Caco-2 (cell line): ENCODE data around the gene ZNF785. TPM values are rescaled to one million over a fixed set of nuclear protein-coding genes. Genes with fewer than 3 reads are reported as not detected.

ENCODE experiments used
- BruUV-seq: library from RNA; stranded (reverse); fragments of 400-500 nt; replicated peaks from 2 replicates; lab custom pipeline; 2021; lab: Mats Ljungman, UMichigan
- CTCF ChIA-PET: fragments of 300-600 bp; sonication (Branson Sonifier 250); formaldehyde crosslinking; loops from one replicate; lab custom pipeline; 2022; ENCODE audit warnings: antibody characterized with exemption; lab: Charles Lee
- POLR2A ChIA-PET: fragments of 300-600 bp; sonication (Branson Sonifier 250); formaldehyde crosslinking; loops from one replicate; lab custom pipeline; 2022; ENCODE audit warnings: antibody characterized with exemption; lab: Charles Lee
- DNase-seq, 2 experiments: peaks; one replicate each; pipeline versions ENCODE4 v3.0.0 to v3.0.0-alpha.2; 2020 to 2022
- H3K27me3 ChIP-seq: replicated peaks from 2 replicates; pipeline ENCODE4 v1.6.0; 2011; ENCODE audit warnings: low read length; ENCODE audit not compliant: control insufficient read depth, insufficient read depth
- H3K36me3 ChIP-seq: 2 replicates; pipeline ENCODE4 v1.5.1; 2011; ENCODE audit warnings: low read length; ENCODE audit not compliant: control insufficient read depth, insufficient read depth
- H3K4me1 ChIP-seq: fragments of 250-450 bp; sonication (Bioruptor Pico); 2 replicates; pipeline ENCODE4 v1.5.1; 2020; ENCODE audit warnings: mild to moderate bottlenecking
- H3K4me3 ChIP-seq: 2 replicates; pipeline ENCODE4 v1.5.1; 2011; ENCODE audit warnings: low read depth, mild to moderate bottlenecking, control low read depth, low read length
- H3K9me3 ChIP-seq: fragments of 250-450 bp; sonication (Bioruptor Pico); 2 replicates; pipeline ENCODE4 v1.5.1; 2020; ENCODE audit warnings: mild to moderate bottlenecking, moderate library complexity
- H3K27ac Mint-ChIP-seq: one replicate; pipeline ENCODE4 v1.8.0; 2022; ENCODE audit warnings: mixed read lengths; ENCODE audit not compliant: unreplicated experiment
- H3K27me3 Mint-ChIP-seq: one replicate; pipeline ENCODE4 v1.8.0; 2022; ENCODE audit warnings: mixed read lengths; ENCODE audit not compliant: insufficient read depth, unreplicated experiment
- H3K36me3 Mint-ChIP-seq: one replicate; pipeline ENCODE4 v1.8.0; 2022; ENCODE audit warnings: mild to moderate bottlenecking, mixed read lengths; ENCODE audit not compliant: insufficient read depth, unreplicated experiment
- H3K4me1 Mint-ChIP-seq: one replicate; pipeline ENCODE4 v1.8.0; 2022; ENCODE audit warnings: low read depth, mixed read lengths; ENCODE audit not compliant: unreplicated experiment
- H3K4me3 Mint-ChIP-seq: one replicate; pipeline ENCODE4 v1.8.0; 2022; ENCODE audit warnings: mild to moderate bottlenecking, moderate library complexity, mixed read lengths; ENCODE audit not compliant: unreplicated experiment
- H3K9me3 Mint-ChIP-seq: one replicate; pipeline ENCODE4 v1.8.0; 2022; ENCODE audit warnings: mixed read lengths; ENCODE audit not compliant: unreplicated experiment
- intact Hi-C: fragments of 100-400 bp; cut with micrococcal nuclease; formaldehyde crosslinking; loops from one replicate; pipeline ENCODE4 v1.10.0; 2022; ENCODE audit not compliant: unreplicated experiment
- total RNA-seq: library from RNA; stranded (reverse); gene quantifications from 2 replicates; pipeline ENCODE4 v1.2.3, GENCODE V29; 2022
- TF ChIP-seq, protein P1 (sequence below), 2 experiments: fragments of 200-600 bp in 1 of 2; IDR thresholded peaks; 1 replicate in 1 of 2; 2 replicates in 1 of 2; pipeline versions ENCODE4 v1.5.1 to v1.8.0; 2011 to 2022; ENCODE audit warnings: antibody characterized with exemption in 1 of 2, control low read depth in 1 of 2, inconsistent platforms in 1 of 2, low read depth in 1 of 2, low read length in 1 of 2, mild to moderate bottlenecking in 1 of 2, moderate library complexity in 1 of 2; ENCODE audit not compliant: insufficient read depth in 1 of 2, severe bottlenecking in 1 of 2, unreplicated experiment in 1 of 2

Gene ZNF785
- total RNA-seq, 1 experiment from 2014 or later: 13.5 TPM

DNA sequence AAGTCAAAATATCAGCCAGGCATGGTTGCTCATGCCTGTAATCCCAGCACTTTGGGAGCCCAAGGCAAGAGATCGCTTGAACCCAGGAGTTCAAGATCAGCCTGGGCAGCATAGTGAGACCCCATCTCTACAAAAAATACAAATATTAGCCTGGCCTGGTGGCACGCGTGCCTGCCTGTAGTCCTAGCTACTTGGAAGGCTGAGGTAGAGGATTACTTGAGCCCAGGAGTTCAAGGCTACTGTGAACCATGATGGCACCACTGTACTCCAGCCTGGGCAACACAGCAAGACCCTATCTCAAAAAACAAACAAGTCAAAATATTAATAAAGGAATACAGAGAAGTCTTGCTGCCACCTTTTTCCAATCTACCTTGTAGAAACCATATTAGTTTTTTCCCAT, 20.5 kb upstream of the ZNF785 start:
- no peak overlapping the region for H3K4me3 ChIP-seq
- intact Hi-C loops: no loop called here
- Mint-ChIP-seq H3K9me3 (peaks cover 3% of the 10 kb centered on the region), H3K4me3 (no peak overlapping the region), H3K36me3 (peaks cover 59% of the 10 kb centered on the region), H3K27me3 (no peaks in the 10 kb centered on the region), H3K4me1 (no peaks in the 10 kb centered on the region), H3K27ac (no peak overlapping the region)
- POLR2A ChIA-PET: no interaction called here
- no peak for DNase-seq
- H3K4me1 ChIP-seq: no peaks in the 10 kb centered on the region
- no peaks in the 10 kb centered on the region for H3K9me3 ChIP-seq
- no peaks in the 10 kb centered on the region; the same call in 1 of the 2 replicates for H3K36me3 ChIP-seq
- BruUV-seq: no TSS peak
- H3K27me3 ChIP-seq: no peaks in the 10 kb centered on the region
- CTCF ChIA-PET: interaction anchor here (1.5 kb wide), 1 partner anchor 10 kb away, joined by 3 read pairs; no protein-coding TSS in a partner anchor
- TF ChIP-seq, protein P1, sequence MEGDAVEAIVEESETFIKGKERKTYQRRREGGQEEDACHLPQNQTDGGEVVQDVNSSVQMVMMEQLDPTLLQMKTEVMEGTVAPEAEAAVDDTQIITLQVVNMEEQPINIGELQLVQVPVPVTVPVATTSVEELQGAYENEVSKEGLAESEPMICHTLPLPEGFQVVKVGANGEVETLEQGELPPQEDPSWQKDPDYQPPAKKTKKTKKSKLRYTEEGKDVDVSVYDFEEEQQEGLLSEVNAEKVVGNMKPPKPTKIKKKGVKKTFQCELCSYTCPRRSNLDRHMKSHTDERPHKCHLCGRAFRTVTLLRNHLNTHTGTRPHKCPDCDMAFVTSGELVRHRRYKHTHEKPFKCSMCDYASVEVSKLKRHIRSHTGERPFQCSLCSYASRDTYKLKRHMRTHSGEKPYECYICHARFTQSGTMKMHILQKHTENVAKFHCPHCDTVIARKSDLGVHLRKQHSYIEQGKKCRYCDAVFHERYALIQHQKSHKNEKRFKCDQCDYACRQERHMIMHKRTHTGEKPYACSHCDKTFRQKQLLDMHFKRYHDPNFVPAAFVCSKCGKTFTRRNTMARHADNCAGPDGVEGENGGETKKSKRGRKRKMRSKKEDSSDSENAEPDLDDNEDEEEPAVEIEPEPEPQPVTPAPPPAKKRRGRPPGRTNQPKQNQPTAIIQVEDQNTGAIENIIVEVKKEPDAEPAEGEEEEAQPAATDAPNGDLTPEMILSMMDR (IDR thresholded peaks at IDR 0.05; ENCODE audit: insufficient read depth in 1 of 2, low read depth in 1 of 2, low read length in 1 of 2, severe bottlenecking in 1 of 2, unreplicated experiment in 1 of 2): no peak

GRCh38 chr16:30605158-30605557, 19.7 kb upstream of the ZNF785 start:
- Mint-ChIP-seq H3K4me3 (no peak overlapping the region), H3K4me1 (no peaks in the 10 kb centered on the region), H3K27ac (no peak overlapping the region), H3K27me3 (no peaks in the 10 kb centered on the region), H3K9me3 (peaks cover 12% of the 10 kb centered on the region), H3K36me3 (peaks cover 54% of the 10 kb centered on the region)
- no peak overlapping the region for H3K4me3 ChIP-seq
- TF ChIP-seq, protein P1 (IDR thresholded peaks at IDR 0.05; ENCODE audit: insufficient read depth in 1 of 2, low read depth in 1 of 2, low read length in 1 of 2, severe bottlenecking in 1 of 2, unreplicated experiment in 1 of 2): no peak
- H3K4me1 ChIP-seq: no peaks in the 10 kb centered on the region
- H3K36me3 ChIP-seq: no peaks in the 10 kb centered on the region; the same call in 1 of the 2 replicates
- ChIA-PET CTCF (interaction anchor here (1.5 kb wide), 1 partner anchor 10 kb away, joined by 3 read pairs; no protein-coding TSS in a partner anchor), POLR2A (no interaction called here)
- no peak for DNase-seq
- H3K27me3 ChIP-seq: no peaks in the 10 kb centered on the region
- BruUV-seq: no TSS peak
- intact Hi-C loops: no loop called here
- no peaks in the 10 kb centered on the region for H3K9me3 ChIP-seq

DNA sequence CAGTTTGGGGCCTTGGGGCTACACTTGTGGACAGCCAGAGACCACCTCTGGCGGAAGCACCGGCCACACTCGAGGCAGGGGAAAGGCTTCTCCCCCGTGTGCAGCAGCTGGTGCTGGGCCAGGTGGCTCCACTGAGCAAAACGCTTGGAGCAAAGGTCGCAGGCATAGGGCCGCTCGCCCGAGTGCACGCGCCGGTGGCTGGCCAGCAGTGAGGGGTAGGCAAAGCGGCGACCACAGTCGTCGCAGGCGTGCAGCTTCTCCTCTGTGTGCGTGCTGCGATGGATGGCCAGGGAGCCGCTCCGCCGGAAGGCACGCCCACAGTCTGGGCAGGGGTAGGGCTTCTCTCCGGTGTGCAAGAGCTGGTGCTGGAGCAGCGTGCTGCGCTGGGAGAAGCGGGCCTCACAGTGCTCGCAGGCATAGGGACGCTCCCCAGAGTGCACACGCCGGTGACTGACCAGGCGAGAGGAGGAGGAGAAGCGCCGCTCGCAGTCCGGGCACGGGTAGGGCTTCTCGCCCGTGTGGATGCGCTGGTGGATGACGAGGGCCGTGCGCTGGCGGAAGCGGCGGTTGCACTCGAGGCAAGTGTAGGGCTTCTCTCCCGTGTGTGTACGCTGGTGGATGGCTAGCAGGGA, 18.9 kb upstream of the ZNF785 start:
- Mint-ChIP-seq H3K4me3 (no peak overlapping the region), H3K9me3 (peaks cover 12% of the 10 kb centered on the region), H3K4me1 (no peaks in the 10 kb centered on the region), H3K27ac (no peak overlapping the region), H3K27me3 (no peaks in the 10 kb centered on the region), H3K36me3 (peaks cover 52% of the 10 kb centered on the region)
- Histone ChIP-seq H3K4me3 (no peak overlapping the region), H3K36me3 (no peaks in the 10 kb centered on the region; the same call in 1 of the 2 replicates), H3K27me3 (no peaks in the 10 kb centered on the region), H3K4me1 (no peaks in the 10 kb centered on the region), H3K9me3 (no peaks in the 10 kb centered on the region)
- ChIA-PET CTCF (no interaction called here), POLR2A (no interaction called here)
- TF ChIP-seq, protein P1 (IDR thresholded peaks at IDR 0.05; ENCODE audit: insufficient read depth in 1 of 2, low read depth in 1 of 2, low read length in 1 of 2, severe bottlenecking in 1 of 2, unreplicated experiment in 1 of 2): no peak
- intact Hi-C loops: no loop called here
- DNase-seq: no peak
- BruUV-seq: no TSS peak
